ENCODE results near the gene EEF2K. TPM values are rescaled to one million over a fixed set of nuclear protein-coding genes. Genes with fewer than 3 reads are reported as not detected.

Gene EEF2K
- total RNA-seq, 4 donors from 2014 or later: 15.6 to 21.3 (median 19.9) TPM

DNA sequence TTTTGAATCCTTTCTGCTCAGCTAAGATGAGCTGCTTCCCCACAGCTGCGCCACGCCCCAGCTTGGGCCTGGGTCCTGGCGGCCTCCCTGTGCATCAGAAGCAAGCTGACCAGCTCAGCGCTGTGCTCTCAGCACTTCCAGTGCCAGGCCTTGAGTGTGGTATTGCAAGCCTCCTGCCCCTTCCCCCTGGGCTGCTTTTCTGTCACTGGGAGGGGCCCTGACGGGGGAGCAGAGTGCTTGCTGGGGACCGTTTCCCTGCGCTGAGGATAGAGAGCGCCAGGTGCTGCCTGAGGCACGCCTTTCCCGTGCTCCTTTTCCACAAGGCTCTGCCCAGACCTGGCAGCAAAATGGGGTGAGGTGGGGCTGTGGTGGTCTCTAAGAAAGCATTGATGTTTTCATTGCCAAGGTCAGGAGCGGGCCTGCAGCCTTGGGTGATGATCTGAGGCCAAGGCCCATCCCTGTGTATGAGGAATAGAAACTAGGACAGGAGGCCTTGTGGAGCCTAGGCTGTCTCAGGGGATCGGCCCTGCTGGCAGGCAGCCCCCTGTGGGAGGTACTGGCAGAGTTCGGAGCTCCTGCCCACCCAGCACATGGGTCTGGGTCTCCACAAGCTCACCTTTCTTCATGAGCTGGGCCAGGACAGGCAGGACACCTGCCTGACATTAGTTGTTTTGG, 120.8 kb downstream of the EEF2K start:
- H3K36me3 ChIP-seq: peaks cover 59 to 62% of the 10 kb centered on the region in 2 donors
- 95% methylated on average over 10 of the region's 13 CpGs for WGBS, 2 donors

DNA sequence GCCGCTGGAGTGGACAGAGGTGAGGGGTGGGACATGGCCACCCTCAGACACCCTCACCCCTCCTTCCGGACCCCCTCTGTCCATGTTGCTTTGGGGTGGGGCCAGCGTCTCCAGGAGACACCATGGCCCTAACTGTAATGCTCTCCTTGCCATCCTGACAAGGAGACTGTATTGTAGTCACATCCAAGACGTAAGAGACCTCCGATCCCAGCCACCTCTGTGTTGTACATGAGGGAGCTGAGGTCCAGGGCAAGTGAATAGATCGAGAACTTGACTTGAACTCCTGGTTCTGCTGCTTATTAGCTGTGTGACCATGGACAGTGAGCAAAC, 121.3 kb downstream of the EEF2K start:
- intact Hi-C loops (cut with DNase I): no loop called here
- 95 to 100% methylated on average over 4 to 5 of the region's 6 CpGs for WGBS, 2 donors
- Histone ChIP-seq H3K27ac (no peak overlapping the region), H3K4me1 (no peaks in the 10 kb centered on the region), H3K4me3 (replicated peaks in 1 of 3) (no peak overlapping the region), H3K9me3 (no peaks in the 10 kb centered on the region), H3K27me3 (no peaks in the 10 kb centered on the region), H3K36me3 (peaks cover 59 to 64% of the 10 kb centered on the region in 2 donors)
- TF ChIP-seq POLR2A (IDR thresholded peaks at IDR 0.05): no peak
- TF ChIP-seq, protein P1, sequence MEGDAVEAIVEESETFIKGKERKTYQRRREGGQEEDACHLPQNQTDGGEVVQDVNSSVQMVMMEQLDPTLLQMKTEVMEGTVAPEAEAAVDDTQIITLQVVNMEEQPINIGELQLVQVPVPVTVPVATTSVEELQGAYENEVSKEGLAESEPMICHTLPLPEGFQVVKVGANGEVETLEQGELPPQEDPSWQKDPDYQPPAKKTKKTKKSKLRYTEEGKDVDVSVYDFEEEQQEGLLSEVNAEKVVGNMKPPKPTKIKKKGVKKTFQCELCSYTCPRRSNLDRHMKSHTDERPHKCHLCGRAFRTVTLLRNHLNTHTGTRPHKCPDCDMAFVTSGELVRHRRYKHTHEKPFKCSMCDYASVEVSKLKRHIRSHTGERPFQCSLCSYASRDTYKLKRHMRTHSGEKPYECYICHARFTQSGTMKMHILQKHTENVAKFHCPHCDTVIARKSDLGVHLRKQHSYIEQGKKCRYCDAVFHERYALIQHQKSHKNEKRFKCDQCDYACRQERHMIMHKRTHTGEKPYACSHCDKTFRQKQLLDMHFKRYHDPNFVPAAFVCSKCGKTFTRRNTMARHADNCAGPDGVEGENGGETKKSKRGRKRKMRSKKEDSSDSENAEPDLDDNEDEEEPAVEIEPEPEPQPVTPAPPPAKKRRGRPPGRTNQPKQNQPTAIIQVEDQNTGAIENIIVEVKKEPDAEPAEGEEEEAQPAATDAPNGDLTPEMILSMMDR (IDR thresholded peaks at IDR 0.05): no peak
- DNase-seq: no peak

More for the DNA sequence above, 120.8 kb downstream of the EEF2K start:
- TF ChIP-seq, protein P1 (IDR thresholded peaks at IDR 0.05): no peak
- TF ChIP-seq POLR2A (IDR thresholded peaks at IDR 0.05): no peak
- Histone ChIP-seq H3K27me3 (no peaks in the 10 kb centered on the region), H3K9me3 (no peaks in the 10 kb centered on the region), H3K4me3 (replicated peaks in 1 of 3) (no peak overlapping the region), H3K4me1 (no peaks in the 10 kb centered on the region), H3K27ac (no peak overlapping the region)
- intact Hi-C loops (cut with DNase I): no loop called here
- no peak for DNase-seq

DNA sequence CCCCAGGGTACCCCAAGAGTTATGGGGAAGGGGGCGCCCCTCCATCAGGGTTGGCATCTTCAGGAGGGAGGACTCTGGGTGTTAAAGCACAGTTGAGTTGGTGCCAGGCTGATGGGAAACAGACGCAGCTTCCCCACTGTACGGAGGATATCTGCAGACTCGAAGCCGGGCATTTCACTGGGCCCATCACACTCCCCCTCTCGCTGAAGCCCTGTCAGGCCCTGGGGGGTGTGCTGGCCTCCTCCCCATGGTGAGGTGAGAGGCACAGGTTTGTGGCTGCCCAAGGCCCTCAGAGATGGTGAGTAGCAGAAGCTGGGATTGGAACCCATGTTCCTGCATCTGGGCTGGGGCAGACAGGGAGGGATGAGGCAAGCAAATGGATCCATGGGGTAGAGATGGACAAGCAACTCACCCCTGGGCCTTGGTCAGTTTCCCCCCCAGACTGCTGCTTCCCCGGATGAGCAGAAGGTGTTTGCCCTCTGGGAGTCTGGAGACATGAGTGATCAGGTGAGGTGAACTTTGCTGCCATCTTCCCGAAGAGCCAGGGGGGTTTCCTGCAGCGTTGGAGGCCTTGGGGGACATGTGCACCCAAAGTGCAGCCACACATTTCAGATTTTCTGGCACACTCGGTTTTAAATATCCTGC, 122.1 kb downstream of the EEF2K start:
- WGBS, 2 donors: 86 to 93% methylated on average over 8 to 9 of the region's 10 CpGs
- intact Hi-C loops (cut with DNase I): no loop called here

DNA sequence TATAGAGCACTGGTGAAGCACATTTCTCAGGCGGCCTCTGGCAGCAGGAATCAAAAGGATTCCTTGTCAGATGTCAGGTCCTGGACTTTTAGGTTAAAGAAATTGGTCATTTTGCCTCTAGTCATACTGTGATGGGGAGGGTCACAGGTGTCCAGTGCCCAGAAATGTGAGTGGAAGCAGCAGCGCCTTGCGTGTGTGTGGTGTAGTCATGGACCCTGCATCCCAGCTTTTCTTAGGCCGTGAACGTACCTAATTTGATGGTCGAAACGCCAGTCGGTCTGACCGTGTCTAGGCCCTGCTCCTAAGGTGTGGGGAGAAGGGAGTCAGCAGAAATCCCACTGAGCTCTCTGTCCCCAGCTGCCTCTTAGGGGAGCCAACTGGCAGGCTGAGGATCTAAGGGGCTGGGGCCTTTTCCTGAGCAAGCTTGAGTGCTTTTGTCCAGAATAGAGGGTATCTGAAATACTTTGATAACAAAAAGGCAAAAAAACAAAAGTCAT, 123.2 kb downstream of the EEF2K start:
- Histone ChIP-seq H3K27ac (no peak overlapping the region), H3K4me3 (replicated peaks in 1 of 3) (no peak overlapping the region), H3K36me3 (peaks cover 59 to 63% of the 10 kb centered on the region in 2 donors), H3K9me3 (no peaks in the 10 kb centered on the region), H3K4me1 (no peaks in the 10 kb centered on the region), H3K27me3 (no peaks in the 10 kb centered on the region)
- 96% methylated on average over 9 of the region's 9 CpGs for WGBS, 2 donors
- TF ChIP-seq POLR2A (IDR thresholded peaks at IDR 0.05): no peak
- TF ChIP-seq, protein P1 (IDR thresholded peaks at IDR 0.05): no peak
- intact Hi-C loops (cut with DNase I): no loop called here
- DNase-seq: no peak

More for the DNA sequence above, 122.1 kb downstream of the EEF2K start:
- no peaks in the 10 kb centered on the region for H3K4me1 ChIP-seq
- peaks cover 59% of the 10 kb centered on the region in 2 donors for H3K36me3 ChIP-seq
- no peaks in the 10 kb centered on the region for H3K27me3 ChIP-seq
- H3K9me3 ChIP-seq: no peaks in the 10 kb centered on the region
- TF ChIP-seq, protein P1 (IDR thresholded peaks at IDR 0.05): no peak
- no peak for TF ChIP-seq POLR2A (IDR thresholded peaks at IDR 0.05)
- DNase-seq: no peak
- no peak overlapping the region for H3K4me3 ChIP-seq (replicated peaks in 1 of 3)
- no peak overlapping the region for H3K27ac ChIP-seq

DNA sequence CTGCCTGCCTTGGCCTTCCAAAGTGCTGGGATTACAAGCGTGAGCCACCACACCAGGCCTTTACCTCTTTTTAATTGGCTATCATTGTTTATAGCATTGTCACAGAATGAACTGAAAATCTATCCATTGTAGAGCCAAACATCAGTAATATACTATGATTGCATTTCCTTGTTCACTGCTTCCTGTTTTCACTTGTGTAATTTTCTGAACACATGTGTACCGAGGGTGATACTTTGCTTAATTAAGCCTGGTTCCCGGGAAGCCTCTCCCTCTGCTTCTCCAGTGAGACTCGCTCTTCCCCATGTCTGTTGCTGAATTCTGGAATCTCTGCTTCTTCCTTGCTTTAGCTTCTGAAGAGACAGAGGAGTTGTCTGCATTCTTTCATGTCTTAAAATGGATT, 124.2 kb downstream of the EEF2K start:
- intact Hi-C loops (cut with DNase I): no loop called here
- peaks cover 58 to 61% of the 10 kb centered on the region in 2 donors for H3K36me3 ChIP-seq
- H3K27ac ChIP-seq: no peak overlapping the region
- H3K4me3 ChIP-seq (replicated peaks in 1 of 3): no peak overlapping the region
- H3K4me1 ChIP-seq: no peaks in the 10 kb centered on the region
- H3K9me3 ChIP-seq: no peaks in the 10 kb centered on the region
- WGBS, 2 donors: 75 to 81% methylated on average over 4 of the region's 4 CpGs
- TF ChIP-seq POLR2A (IDR thresholded peaks at IDR 0.05): no peak
- TF ChIP-seq, protein P1 (IDR thresholded peaks at IDR 0.05): no peak
- H3K27me3 ChIP-seq: no peaks in the 10 kb centered on the region
- DNase-seq: no peak

Data from thyroid gland (tissue), 4 donors.